IPS DF 6.9 (cell line): ENCODE results near the gene BACH2.

ENCODE experiments used
- DNase-seq: peaks from one replicate; pipeline ENCODE4 v3.0.0-alpha.2; 2013; ENCODE audit warnings: low read depth, low spot score
- H3K27ac ChIP-seq: one replicate; pipeline ENCODE4 v1.5.1; 2013; ENCODE audit warnings: low read length, control low read depth
- H3K27me3 ChIP-seq: 2 replicates; pipeline ENCODE4 v1.6.1; 2013; ENCODE audit warnings: mild to moderate bottlenecking, low read length; ENCODE audit not compliant: control insufficient read depth, insufficient read depth
- H3K36me3 ChIP-seq: 2 replicates; pipeline ENCODE4 v1.6.1; 2013; ENCODE audit warnings: low read length; ENCODE audit not compliant: control insufficient read depth, insufficient read depth
- H3K4me1 ChIP-seq: 2 replicates; pipeline ENCODE4 v1.6.1; 2013; ENCODE audit warnings: low read length; ENCODE audit not compliant: control insufficient read depth, insufficient read depth
- H3K4me3 ChIP-seq: 2 replicates; pipeline ENCODE4 v1.5.1; 2013; ENCODE audit warnings: mild to moderate bottlenecking, low read length
- H3K9me3 ChIP-seq: 2 replicates; pipeline ENCODE4 v1.6.1; 2013; ENCODE audit warnings: low read length, inconsistent platforms; ENCODE audit not compliant: control insufficient read depth, insufficient read depth
- WGBS: extraction: QIAGEN DNeasy Blood & Tissue Kit; methylation state at CpG from one replicate; pipeline ENCODE4 v1.1.7; 2013; ENCODE audit warnings: mixed read lengths, missing lambda C conversion rate; ENCODE audit not compliant: insufficient read length, insufficient coverage; 5-methylcytosine and 5-hydroxymethylcytosine counted together

BACH2 gene

DNA sequence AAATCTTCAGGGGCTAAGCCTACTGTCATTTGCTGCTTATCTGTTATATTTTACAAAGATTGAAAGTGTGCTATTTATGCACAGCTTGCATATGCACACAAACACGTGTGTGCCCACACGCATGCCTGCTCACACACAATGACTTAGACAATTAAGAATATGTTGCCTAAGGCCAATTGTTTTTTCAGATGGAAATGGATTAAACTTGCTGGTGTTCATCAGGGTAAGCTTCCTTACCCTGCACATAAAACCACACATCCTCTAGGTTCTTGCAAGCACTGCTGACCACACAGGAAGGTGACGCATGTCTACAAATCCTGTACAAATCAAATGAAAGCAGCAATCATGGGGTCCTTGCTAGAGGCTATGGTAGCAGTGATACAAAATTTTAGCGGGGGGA is 344.0 kb downstream of the BACH2 start:
- no peaks in the 10 kb centered on the region for H3K27me3 ChIP-seq
- no peak for DNase-seq
- no peaks in the 10 kb centered on the region for H3K36me3 ChIP-seq
- no CpG with 5 or more reads among the region's 4 CpGs for WGBS
- no peak overlapping the region for H3K27ac ChIP-seq
- no peak overlapping the region for H3K4me3 ChIP-seq
- no peaks in the 10 kb centered on the region for H3K4me1 ChIP-seq
- no peaks in the 10 kb centered on the region for H3K9me3 ChIP-seq

- WGBS: no CpG with 5 or more reads among the region's 6 CpGs
- no peaks in the 10 kb centered on the region for H3K9me3 ChIP-seq
- no peak for DNase-seq
- no peaks in the 10 kb centered on the region for H3K36me3 ChIP-seq
- H3K27me3 ChIP-seq: no peaks in the 10 kb centered on the region
- no peaks in the 10 kb centered on the region for H3K4me1 ChIP-seq
- no peak overlapping the region for H3K4me3 ChIP-seq
- H3K27ac ChIP-seq: no peak overlapping the region
Observed at GRCh38 chr6:89952105-89952671, 344.5 kb downstream of the BACH2 start.

- no peak for DNase-seq
- H3K4me1 ChIP-seq: no peaks in the 10 kb centered on the region
- no peak overlapping the region for H3K4me3 ChIP-seq
- H3K27ac ChIP-seq: no peak overlapping the region
- WGBS: no CpG with 5 or more reads among the region's 15 CpGs
- no peaks in the 10 kb centered on the region for H3K9me3 ChIP-seq
- H3K27me3 ChIP-seq: no peaks in the 10 kb centered on the region
- no peaks in the 10 kb centered on the region for H3K36me3 ChIP-seq
Observed at GRCh38 chr6:89951574-89952104, 345.0 kb downstream of the BACH2 start.

DNA sequence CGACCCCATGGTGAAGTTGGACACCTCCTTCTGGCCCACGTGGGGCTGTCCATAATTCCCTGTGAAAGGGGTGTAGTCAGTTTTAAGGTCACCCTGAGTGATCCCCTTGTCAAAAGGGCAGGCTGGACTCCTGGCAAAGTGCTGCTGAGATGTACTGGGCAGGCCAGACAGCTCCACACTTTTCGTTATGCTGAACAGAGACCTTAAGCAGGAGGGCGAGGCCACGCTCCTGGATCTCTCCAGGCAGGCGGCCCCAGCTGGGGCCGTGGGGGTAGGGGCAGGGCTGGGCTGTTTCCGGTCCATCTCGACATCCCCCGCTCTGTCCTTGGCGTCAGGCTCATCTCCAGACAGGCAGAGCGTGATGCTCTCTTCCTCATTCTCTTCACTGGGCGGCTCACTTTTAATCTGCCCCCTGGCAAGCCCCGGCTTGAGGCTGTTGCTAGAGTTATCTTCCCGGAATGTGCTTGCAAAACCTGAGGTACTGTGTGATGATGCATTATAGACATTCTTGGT is 345.7 kb downstream of the BACH2 start:
- H3K9me3 ChIP-seq: no peaks in the 10 kb centered on the region
- no peak overlapping the region for H3K4me3 ChIP-seq
- H3K36me3 ChIP-seq: no peaks in the 10 kb centered on the region
- WGBS: no CpG with 5 or more reads among the region's 15 CpGs
- no peak for DNase-seq
- H3K27me3 ChIP-seq: no peaks in the 10 kb centered on the region
- H3K4me1 ChIP-seq: no peaks in the 10 kb centered on the region
- H3K27ac ChIP-seq: no peak overlapping the region

DNA sequence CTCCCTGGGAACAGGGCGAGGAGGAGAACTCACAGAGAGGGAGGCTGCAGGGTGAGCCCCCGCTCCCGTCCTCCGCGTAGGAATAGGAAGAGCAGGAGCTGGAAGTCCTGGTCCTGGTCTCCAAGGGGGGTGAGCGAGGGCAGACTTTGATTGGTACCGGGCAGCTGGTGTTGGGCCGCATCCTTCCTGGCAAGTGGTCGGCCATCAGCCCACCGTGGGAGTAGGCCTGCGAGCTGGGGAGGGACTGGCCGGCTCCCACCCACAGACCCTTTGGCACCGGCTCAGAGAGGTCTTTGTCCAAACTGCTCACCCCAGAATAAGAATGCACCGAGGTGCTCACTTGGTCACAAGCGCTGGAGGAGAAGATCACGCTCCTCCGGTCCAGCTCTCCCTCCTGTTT is 346.2 kb downstream of the BACH2 start:
- H3K36me3 ChIP-seq: no peaks in the 10 kb centered on the region
- no peaks in the 10 kb centered on the region for H3K9me3 ChIP-seq
- no peak for DNase-seq
- H3K4me1 ChIP-seq: no peaks in the 10 kb centered on the region
- H3K4me3 ChIP-seq: no peak overlapping the region
- no peaks in the 10 kb centered on the region for H3K27me3 ChIP-seq
- no peak overlapping the region for H3K27ac ChIP-seq
- no CpG with 5 or more reads among the region's 17 CpGs for WGBS

DNA sequence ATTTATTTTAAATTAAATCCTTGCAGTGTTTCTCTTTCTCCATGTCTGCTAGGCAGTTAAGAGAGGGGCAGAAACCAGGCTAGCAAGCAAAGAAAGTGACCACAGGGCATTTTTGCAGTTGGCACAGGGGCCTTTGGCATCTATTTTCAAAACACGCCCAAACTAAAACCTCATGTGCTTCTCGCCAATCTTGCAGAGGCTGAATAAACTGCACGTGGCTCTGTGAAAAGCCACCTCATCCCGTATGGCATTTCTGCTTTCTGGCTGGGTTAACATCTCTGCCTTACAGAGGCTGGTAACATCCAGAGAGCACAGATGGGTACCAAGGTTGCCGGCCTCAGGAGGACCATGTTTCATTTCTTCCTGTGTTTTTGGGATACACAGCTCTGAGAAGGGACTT is 347.8 kb downstream of the BACH2 start:
- Histone ChIP-seq H3K27me3 (no peaks in the 10 kb centered on the region), H3K4me1 (no peaks in the 10 kb centered on the region), H3K27ac (no peak overlapping the region), H3K4me3 (no peak overlapping the region), H3K36me3 (no peaks in the 10 kb centered on the region), H3K9me3 (no peaks in the 10 kb centered on the region)
- WGBS: no CpG with 5 or more reads among the region's 5 CpGs
- no peak for DNase-seq

GRCh38 chr6:89944826-89945407 is 351.7 kb downstream of the BACH2 start:
- WGBS: no CpG with 5 or more reads among the region's 1 CpG
- H3K27ac ChIP-seq: no peak overlapping the region
- no peaks in the 10 kb centered on the region for H3K27me3 ChIP-seq
- H3K9me3 ChIP-seq: no peaks in the 10 kb centered on the region
- no peak overlapping the region for H3K4me3 ChIP-seq
- H3K4me1 ChIP-seq: no peaks in the 10 kb centered on the region
- DNase-seq: no peak
- no peaks in the 10 kb centered on the region for H3K36me3 ChIP-seq

GRCh38 chr6:89944181-89944755 is 352.4 kb downstream of the BACH2 start:
- Histone ChIP-seq H3K27ac (no peak overlapping the region), H3K4me3 (no peak overlapping the region), H3K9me3 (no peaks in the 10 kb centered on the region), H3K4me1 (no peaks in the 10 kb centered on the region), H3K27me3 (no peaks in the 10 kb centered on the region), H3K36me3 (no peaks in the 10 kb centered on the region)
- no peak for DNase-seq
- WGBS: 100% methylated on average over 1 of the region's 4 CpGs

DNA sequence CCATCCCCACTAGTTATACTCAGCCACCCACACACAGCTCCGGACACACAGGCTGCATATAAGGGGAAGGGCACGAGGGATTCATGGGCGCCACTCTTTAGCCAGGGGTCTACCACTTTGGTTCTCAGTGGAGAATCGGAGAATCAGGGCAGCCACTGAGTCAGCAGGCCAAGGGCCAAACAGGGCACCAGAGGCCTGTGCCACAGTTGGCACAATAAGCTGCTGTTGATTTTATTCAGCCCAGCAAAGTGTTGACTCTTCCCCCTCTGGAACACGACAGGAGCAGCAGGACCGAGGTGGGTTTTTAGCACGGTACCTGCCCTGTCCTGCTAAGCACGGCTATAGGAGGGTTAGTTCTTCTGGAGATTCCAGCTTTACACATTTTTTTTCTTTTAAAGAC is 354.0 kb downstream of the BACH2 start:
- WGBS: no CpG with 5 or more reads among the region's 8 CpGs
- DNase-seq: no peak
- Histone ChIP-seq H3K27me3 (no peaks in the 10 kb centered on the region), H3K4me3 (no peak overlapping the region), H3K4me1 (no peaks in the 10 kb centered on the region), H3K27ac (no peak overlapping the region), H3K9me3 (no peaks in the 10 kb centered on the region), H3K36me3 (no peaks in the 10 kb centered on the region)

DNA sequence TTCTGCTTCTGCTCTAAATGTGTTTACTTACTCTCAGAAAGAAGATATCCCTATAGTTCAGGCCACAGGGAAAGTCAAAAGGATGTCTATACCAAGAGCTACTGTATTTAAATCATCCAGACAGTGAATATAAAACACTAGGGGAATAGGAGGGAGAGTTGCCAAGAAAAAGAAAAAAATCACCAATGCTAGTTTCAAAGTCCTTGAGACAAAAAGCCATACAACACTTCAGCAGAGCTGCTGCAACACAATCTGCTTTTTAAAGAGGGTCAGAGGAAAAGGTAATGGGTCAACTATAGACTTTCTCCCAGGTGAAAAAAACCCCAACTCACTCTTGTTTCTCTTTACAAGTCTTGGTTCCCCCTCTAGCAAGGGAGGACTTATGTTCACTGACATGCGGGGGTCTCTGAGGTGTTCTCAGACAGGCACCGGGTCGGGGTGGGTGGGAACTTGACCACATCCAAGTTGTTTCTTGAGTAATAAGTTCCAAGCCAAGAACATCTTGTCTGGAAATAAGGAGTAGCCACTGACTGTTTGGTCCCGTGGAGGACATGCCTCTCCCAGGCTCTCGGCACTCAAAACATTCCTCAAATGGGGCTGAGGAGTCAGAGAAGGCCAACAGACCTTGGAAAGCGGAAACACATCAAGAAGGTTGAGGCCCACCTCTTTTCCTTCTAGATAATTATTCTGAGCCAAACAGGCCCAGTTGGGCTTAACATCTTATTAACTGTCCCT is 354.7 kb downstream of the BACH2 start:
- Histone ChIP-seq H3K9me3 (no peaks in the 10 kb centered on the region), H3K27ac (no peak overlapping the region), H3K4me1 (no peaks in the 10 kb centered on the region), H3K4me3 (no peak overlapping the region), H3K27me3 (no peaks in the 10 kb centered on the region), H3K36me3 (no peaks in the 10 kb centered on the region)
- DNase-seq: no peak
- no CpG with 5 or more reads among the region's 6 CpGs for WGBS
